MCF 10A (cell line): Measurements from ENCODE around the gene GLIPR1L2. TPM values are rescaled to one million over a fixed set of nuclear protein-coding genes. Genes with fewer than 3 reads are reported as not detected.

Source experiments
- BruUV-seq: library from RNA; stranded (reverse); fragments of 400-500 nt; replicated peaks from 2 replicates; lab custom pipeline; 2021; lab: Mats Ljungman, UMichigan
- CTCF ChIA-PET: fragments of 300-600 bp; sonication (Branson Sonifier 250); formaldehyde crosslinking; extraction: SDS; loops from one replicate; lab custom pipeline; 2021; ENCODE audit warnings: antibody characterized with exemption, inconsistent platforms; lab: Yijun Ruan, JAX
- POLR2A ChIA-PET: fragments of 300-600, 350-650 bp; sonication (Branson Sonifier 250); formaldehyde crosslinking; extraction: SDS; loops from one replicate; lab custom pipeline; 2020; ENCODE audit warnings: antibody characterized with exemption, inconsistent platforms; lab: Yijun Ruan, JAX
- DNase-seq: peaks from one replicate; pipeline ENCODE4 v3.0.0-alpha.2; 2018; ENCODE audit not compliant: unreplicated experiment
- H3K27ac Mint-ChIP-seq: one replicate; pipeline ENCODE4 v1.8.0; 2022; ENCODE audit warnings: mild to moderate bottlenecking, low read depth, mixed read lengths; ENCODE audit not compliant: unreplicated experiment
- H3K27me3 Mint-ChIP-seq: one replicate; pipeline ENCODE4 v1.8.0; 2022; ENCODE audit warnings: mixed read lengths; ENCODE audit not compliant: insufficient read depth, unreplicated experiment
- H3K36me3 Mint-ChIP-seq: one replicate; pipeline ENCODE4 v1.8.0; 2022; ENCODE audit warnings: mild to moderate bottlenecking, moderate library complexity, mixed read lengths; ENCODE audit not compliant: insufficient read depth, unreplicated experiment
- H3K4me1 Mint-ChIP-seq: one replicate; pipeline ENCODE4 v1.8.0; 2022; ENCODE audit warnings: mixed read lengths; ENCODE audit not compliant: insufficient read depth, unreplicated experiment
- H3K4me3 Mint-ChIP-seq: one replicate; pipeline ENCODE4 v1.8.0; 2022; ENCODE audit warnings: mild to moderate bottlenecking, moderate library complexity, mixed read lengths; ENCODE audit not compliant: unreplicated experiment
- H3K9me3 Mint-ChIP-seq: one replicate; pipeline ENCODE4 v1.8.0; 2022; ENCODE audit warnings: mixed read lengths; ENCODE audit not compliant: unreplicated experiment
- CTCF ChIP-seq: fragments of 200-600 bp; IDR thresholded peaks from one replicate; pipeline ENCODE4 v1.8.0; 2022; ENCODE audit warnings: antibody characterized with exemption, mild to moderate bottlenecking; ENCODE audit not compliant: unreplicated experiment
- intact Hi-C: fragments of 100-400 bp; cut with micrococcal nuclease; formaldehyde crosslinking; loops from 2 replicates; pipeline ENCODE4 v1.14.1; 2022
- total RNA-seq: library from RNA; stranded (reverse); gene quantifications from 2 replicates; pipeline ENCODE4 v1.2.3, GENCODE V29; 2022

GLIPR1L2 gene
- total RNA-seq, 1 experiment from 2014 or later, result 0.23 TPM

DNA sequence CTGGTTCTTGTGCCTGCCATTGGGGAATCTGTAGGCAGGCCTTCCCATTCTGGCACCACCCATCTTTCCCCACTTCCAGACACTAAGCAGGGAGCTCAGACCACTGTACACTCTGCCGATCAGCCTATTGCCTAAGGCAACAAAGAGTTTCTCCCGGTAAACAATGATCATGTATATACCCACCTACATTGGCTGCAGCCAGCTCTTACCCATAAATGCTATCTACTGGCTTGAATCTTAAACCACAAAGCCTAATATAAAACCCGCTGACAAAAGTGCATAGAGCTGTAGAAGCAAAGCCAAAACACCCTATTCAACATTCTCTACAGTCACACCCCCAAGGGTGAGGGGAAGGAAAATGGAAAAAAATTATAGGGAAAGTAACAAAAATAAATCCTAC is 68.9 kb downstream of the GLIPR1L2 start:
- intact Hi-C loops, result no loop called here
- no peak for TF ChIP-seq CTCF
- H3K4me3 Mint-ChIP-seq, result no peak overlapping the region
- H3K9me3 Mint-ChIP-seq, result peaks cover 8% of the 10 kb centered on the region
- H3K4me1 Mint-ChIP-seq, result no peaks in the 10 kb centered on the region
- H3K27ac Mint-ChIP-seq, result no peak overlapping the region
- DNase-seq, result no peak
- BruUV-seq, result no TSS peak
- no peaks in the 10 kb centered on the region for H3K27me3 Mint-ChIP-seq
- ChIA-PET POLR2A (interaction anchor here (0.6 to 1.0 kb wide), 4 partner anchors 11 to 1119 kb away, joined by 3 read pairs; no protein-coding TSS in a partner anchor), CTCF (interaction anchor here (0.5 to 1.3 kb wide), 2 partner anchors 15 to 766 kb away, joined by 3 to 4 read pairs; no protein-coding TSS in a partner anchor)
- H3K36me3 Mint-ChIP-seq, result no peaks in the 10 kb centered on the region

DNA sequence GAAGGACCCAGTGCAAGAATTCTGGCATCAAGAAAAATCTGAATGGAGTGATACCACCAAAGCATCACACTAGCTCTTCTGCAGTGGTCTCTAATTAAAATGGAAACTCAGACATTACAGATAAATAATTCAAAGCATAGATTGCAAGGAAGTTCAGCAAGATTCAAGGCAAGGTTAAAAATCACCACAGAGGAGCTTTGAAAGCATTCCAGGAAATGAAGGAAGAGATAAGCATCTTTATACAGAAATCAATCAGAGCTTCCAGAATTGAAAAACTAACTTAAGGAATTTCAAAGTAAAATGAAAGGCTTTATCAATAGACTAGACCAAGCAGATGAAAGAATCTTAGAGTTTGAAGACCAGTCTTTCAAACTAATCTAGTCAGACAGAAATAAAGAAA is 69.3 kb downstream of the GLIPR1L2 start:
- no TSS peak for BruUV-seq
- H3K4me3 Mint-ChIP-seq, result no peak overlapping the region
- DNase-seq, result no peak
- ChIA-PET CTCF (interaction anchor here (0.5 to 1.3 kb wide), 3 partner anchors 14 to 767 kb away, joined by 3 to 4 read pairs (median 3); no protein-coding TSS in a partner anchor), POLR2A (interaction anchor here (0.7 to 0.9 kb wide), 2 partner anchors 11 to 1008 kb away, joined by 3 read pairs; no protein-coding TSS in a partner anchor)
- intact Hi-C loops, result no loop called here
- H3K9me3 Mint-ChIP-seq, result peaks cover 8% of the 10 kb centered on the region
- no peaks in the 10 kb centered on the region for H3K27me3 Mint-ChIP-seq
- H3K36me3 Mint-ChIP-seq, result no peaks in the 10 kb centered on the region
- H3K27ac Mint-ChIP-seq, result no peak overlapping the region
- no peaks in the 10 kb centered on the region for H3K4me1 Mint-ChIP-seq
- TF ChIP-seq CTCF, result no peak

DNA sequence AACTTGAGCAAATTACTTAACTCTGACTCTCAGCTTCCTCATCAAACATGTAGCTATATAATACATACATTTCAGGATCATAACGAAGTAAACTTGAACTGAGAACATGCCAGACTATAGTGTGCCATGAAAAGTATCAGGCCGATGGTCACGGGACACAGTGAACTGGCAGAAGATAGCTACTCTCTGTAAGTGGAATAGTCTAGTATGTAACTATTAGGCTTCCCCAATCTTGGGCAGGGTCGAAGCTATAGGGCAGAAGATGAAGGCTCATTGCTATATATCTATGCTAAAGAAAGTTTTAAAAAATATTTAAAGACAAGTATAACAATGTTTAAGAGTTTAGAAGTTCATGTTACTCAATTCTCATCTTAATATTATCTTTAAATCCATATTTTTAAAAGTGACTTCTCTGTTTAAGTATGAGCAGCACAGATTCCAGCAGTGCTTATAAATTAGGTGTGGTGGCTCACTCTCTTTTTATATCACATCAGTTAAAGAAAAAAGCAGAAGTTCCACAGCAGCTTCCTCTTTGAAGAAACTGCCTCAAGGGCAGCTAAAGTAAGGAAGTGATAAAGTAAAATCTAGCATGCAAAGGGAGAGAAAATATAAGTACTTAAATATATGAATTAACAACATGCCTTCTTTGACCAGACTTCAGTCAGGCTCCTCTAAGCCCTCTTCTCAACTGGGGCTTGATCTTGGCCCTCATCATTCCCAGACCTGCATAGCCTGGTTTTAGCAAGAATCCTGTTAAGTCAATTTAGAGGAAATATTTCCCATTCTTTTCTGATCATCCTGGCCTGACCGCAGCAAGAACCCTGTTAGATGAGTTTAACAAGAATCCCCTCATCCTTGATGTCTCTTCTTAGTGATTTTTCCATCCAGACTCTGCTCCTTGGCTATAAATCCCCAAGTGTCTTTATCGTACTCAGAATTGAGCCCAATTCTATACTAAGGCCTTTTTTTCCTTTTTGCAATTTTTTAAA is 81.3 kb downstream of the GLIPR1L2 start:
- no peak overlapping the region for H3K27ac Mint-ChIP-seq
- H3K36me3 Mint-ChIP-seq, result no peaks in the 10 kb centered on the region
- no peak overlapping the region for H3K4me3 Mint-ChIP-seq
- no peak for TF ChIP-seq CTCF
- POLR2A ChIA-PET, result interaction anchor here (1.3 kb wide), 1 partner anchor 12 kb away, joined by 3 read pairs; no protein-coding TSS in a partner anchor
- no peak for DNase-seq
- CTCF ChIA-PET, result interaction anchor here (0.7 to 1.7 kb wide), 2 partner anchors 11 to 13 kb away, joined by 3 to 4 read pairs; no protein-coding TSS in a partner anchor
- BruUV-seq, result no TSS peak
- peaks cover 6% of the 10 kb centered on the region for H3K4me1 Mint-ChIP-seq
- no peaks in the 10 kb centered on the region for H3K9me3 Mint-ChIP-seq
- intact Hi-C loops, result no loop called here
- no peaks in the 10 kb centered on the region for H3K27me3 Mint-ChIP-seq

- CTCF ChIA-PET, result interaction anchor here (1.1 to 1.4 kb wide), 2 partner anchors 11 to 15 kb away, joined by 4 to 5 read pairs; no protein-coding TSS in a partner anchor
- DNase-seq, result peak; percentile 36
- BruUV-seq, result no TSS peak
Measured at GRCh38 chr12:75474116-75474515, 83.2 kb downstream of the GLIPR1L2 start.

More at GRCh38 chr12:75474116-75474515, 83.2 kb downstream of the GLIPR1L2 start:
- Mint-ChIP-seq H3K27me3 (no peaks in the 10 kb centered on the region), H3K4me1 (peaks cover 6% of the 10 kb centered on the region), H3K9me3 (no peaks in the 10 kb centered on the region), H3K4me3 (no peak overlapping the region), H3K36me3 (no peaks in the 10 kb centered on the region), H3K27ac (no peak overlapping the region)
- intact Hi-C loops, result no loop called here
- TF ChIP-seq CTCF, result no peak
- POLR2A ChIA-PET, result interaction anchor here (1.2 kb wide), 1 partner anchor 13 kb away, joined by 3 read pairs; no protein-coding TSS in a partner anchor
